Measurements from ENCODE around the gene SKIC8. TPM values are rescaled to one million over a fixed set of nuclear protein-coding genes. Genes with fewer than 3 reads are reported as not detected.

The SKIC8 gene
- total RNA-seq, 1 donor from 2014 or later, result 62.7 TPM

DNA sequence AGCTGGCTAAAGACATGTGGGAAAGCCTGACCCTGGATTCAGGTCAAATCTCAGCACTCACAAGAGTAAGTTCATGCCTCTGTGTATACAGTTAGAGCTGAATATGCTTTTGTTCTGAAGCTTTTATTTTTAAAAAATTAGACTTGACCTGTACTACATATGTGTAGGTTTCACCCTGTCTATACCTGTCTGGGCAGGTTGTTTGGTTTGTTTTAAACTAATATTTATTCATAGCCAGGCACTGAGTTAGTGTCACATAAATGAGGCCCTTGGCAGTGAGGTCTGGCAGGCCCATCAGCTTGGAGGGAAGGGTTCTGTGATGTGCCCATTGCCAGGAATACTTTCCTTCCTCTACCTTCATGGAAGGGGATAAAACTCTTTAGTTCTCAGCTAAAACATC, 33.2 kb downstream of the SKIC8 start:
- no peak for DNase-seq (ENCODE audit: low read depth)
- TF ChIP-seq, protein P1, sequence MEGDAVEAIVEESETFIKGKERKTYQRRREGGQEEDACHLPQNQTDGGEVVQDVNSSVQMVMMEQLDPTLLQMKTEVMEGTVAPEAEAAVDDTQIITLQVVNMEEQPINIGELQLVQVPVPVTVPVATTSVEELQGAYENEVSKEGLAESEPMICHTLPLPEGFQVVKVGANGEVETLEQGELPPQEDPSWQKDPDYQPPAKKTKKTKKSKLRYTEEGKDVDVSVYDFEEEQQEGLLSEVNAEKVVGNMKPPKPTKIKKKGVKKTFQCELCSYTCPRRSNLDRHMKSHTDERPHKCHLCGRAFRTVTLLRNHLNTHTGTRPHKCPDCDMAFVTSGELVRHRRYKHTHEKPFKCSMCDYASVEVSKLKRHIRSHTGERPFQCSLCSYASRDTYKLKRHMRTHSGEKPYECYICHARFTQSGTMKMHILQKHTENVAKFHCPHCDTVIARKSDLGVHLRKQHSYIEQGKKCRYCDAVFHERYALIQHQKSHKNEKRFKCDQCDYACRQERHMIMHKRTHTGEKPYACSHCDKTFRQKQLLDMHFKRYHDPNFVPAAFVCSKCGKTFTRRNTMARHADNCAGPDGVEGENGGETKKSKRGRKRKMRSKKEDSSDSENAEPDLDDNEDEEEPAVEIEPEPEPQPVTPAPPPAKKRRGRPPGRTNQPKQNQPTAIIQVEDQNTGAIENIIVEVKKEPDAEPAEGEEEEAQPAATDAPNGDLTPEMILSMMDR (conservative IDR thresholded peaks at IDR 0.05; ENCODE audit: low read depth, low read length), result no peak
- H3K4me3 ChIP-seq (ENCODE audit: low read depth, low read length), result no peak overlapping the region

GRCh38 chr15:78265752-78266224, 33.6 kb downstream of the SKIC8 start:
- TF ChIP-seq, protein P1 (conservative IDR thresholded peaks at IDR 0.05; ENCODE audit: low read depth, low read length), result no peak
- peak; percentile 56 for DNase-seq (ENCODE audit: low read depth)
- H3K4me3 ChIP-seq (ENCODE audit: low read depth, low read length), result peak overlapping the region; percentile 74

GRCh38 chr15:78265137-78265460, 34.3 kb downstream of the SKIC8 start:
- H3K4me3 ChIP-seq (ENCODE audit: low read depth, low read length), result peak overlapping the region; percentile 74
- TF ChIP-seq, protein P1 (conservative IDR thresholded peaks at IDR 0.05; ENCODE audit: low read depth, low read length), result no peak
- DNase-seq (ENCODE audit: low read depth), result no peak

GRCh38 chr15:78264304-78265136, 34.9 kb downstream of the SKIC8 start, which contains the start of gene DNAJA4:
TSS of gene DNAJA4 (plus strand) at chr15:78264562. CDS start at chr15:78264764, 202 bp downstream.
- peak within 1 kb of the TSS; percentile 74 for H3K4me3 ChIP-seq (ENCODE audit: low read depth, low read length)
- TF ChIP-seq, protein P1 (conservative IDR thresholded peaks at IDR 0.05; ENCODE audit: low read depth, low read length), result peak; percentile 14
- no peak for DNase-seq (ENCODE audit: low read depth)

- peak overlapping the region; percentile 74 for H3K4me3 ChIP-seq (ENCODE audit: low read depth, low read length)
- TF ChIP-seq, protein P1 (conservative IDR thresholded peaks at IDR 0.05; ENCODE audit: low read depth, low read length), result no peak
- DNase-seq (ENCODE audit: low read depth), result no peak
These were observed 35.5 kb downstream of the SKIC8 start for GRCh38 chr15:78263907-78264303.

DNA sequence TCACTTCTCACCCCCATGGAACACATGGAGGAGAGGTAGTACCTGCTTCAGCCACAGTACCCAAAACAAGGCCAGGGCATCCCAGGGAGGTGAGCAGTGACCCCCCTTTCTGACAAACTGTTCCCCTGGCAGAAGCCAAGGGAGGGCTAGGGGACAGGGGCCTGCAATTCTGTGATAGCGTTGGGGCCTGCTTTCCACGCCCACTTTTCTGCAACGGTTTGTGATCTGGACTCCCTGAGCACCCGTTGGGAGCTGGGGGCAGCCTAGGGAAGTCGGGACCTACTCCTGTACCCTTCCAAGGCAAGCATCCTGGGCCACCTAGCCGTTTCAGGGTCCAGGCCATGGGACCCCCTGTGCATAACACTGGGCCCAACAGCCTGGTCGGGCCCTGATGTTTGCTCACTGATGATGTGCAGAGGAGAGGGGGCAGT, 36.0 kb downstream of the SKIC8 start:
- DNase-seq (ENCODE audit: low read depth), result no peak
- TF ChIP-seq, protein P1 (conservative IDR thresholded peaks at IDR 0.05; ENCODE audit: low read depth, low read length), result no peak
- H3K4me3 ChIP-seq (ENCODE audit: low read depth, low read length), result no peak overlapping the region

Data from epithelial cell of proximal tubule (primary cell).